ENCODE data around the gene SPRED3.
"Not testable (repeated sequence)": the region's sequence is repeated elsewhere in the genome, so short reads cannot be mapped to it uniquely, and the experiment has no call there.

Gene SPRED3

DNA sequence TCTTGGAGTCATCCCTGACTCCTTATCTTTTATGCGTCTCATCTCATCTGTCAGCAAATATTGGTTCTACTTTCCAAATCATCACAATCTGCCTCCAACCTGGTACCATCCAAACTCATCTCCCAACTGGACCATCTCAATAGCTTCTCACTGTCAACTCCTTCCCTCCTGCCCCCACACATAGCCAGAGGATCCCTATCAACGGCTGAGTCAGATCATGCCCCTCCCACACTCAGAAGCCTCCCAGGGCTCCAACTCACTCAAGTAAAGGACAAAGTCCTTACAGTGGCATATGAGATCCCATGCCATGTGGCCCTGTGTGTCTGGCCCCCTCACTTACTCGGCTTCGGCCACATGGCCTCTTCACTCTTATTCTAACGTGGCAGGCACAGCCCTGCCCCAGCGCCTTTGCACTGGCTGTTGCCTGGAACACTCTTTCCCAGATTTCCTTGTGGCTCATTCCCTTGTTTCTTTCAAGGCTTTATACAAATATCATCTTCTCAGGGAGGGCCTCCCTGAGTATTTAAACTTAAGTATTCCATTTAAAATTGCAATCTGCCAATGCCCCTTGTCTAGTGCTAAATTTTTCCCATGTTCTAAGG is 4.3 kb downstream of the SPRED3 start:
- no peak for DNase-seq

DNA sequence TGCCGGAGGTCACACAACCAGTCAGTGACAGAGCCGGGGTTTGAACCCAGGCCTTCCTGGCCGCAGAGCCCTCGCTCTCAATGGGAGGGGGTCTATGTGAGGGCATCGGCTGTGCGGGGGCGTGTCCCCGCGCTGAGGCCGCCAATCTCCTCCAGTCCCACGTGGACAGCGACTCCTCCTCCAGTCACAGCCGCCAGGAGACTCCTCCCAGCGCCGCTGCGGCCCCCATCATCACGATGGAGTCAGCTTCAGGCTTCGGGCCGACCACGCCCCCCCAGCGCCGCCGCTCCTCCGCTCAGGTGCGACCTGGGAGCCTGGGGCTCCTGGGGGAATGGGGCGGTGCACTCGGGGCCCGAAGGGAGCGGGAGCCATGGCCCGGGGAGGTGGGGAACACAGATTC is 6.0 kb downstream of the SPRED3 start:
- DNase-seq, result no peak

DNA sequence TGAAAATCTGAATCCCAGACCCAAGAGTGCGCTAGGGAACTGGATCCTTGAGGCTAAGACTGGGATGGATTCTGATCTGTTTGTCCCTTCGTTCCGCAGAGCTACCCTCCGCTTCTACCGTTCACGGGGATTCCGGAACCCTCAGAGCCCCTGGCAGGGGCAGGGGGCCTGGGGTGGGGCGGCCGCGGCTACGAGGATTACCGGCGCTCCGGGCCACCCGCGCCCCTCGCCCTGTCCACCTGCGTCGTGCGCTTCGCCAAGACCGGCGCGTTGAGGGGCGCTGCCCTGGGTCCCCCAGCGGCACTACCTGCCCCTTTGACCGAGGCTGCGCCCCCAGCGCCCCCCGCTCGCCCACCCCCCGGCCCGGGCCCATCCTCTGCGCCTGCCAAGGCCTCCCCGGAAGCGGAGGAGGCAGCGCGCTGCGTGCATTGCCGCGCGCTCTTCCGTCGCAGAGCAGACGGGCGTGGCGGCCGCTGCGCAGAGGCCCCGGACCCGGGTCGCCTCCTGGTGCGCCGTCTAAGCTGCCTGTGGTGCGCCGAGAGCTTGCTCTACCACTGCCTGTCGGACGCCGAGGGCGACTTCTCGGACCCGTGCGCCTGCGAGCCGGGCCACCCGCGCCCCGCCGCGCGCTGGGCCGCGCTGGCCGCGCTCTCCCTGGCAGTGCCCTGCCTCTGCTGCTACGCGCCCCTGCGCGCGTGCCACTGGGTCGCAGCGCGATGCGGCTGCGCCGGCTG is 7.1 kb downstream of the SPRED3 start:
- DNase-seq, result no peak

DNA sequence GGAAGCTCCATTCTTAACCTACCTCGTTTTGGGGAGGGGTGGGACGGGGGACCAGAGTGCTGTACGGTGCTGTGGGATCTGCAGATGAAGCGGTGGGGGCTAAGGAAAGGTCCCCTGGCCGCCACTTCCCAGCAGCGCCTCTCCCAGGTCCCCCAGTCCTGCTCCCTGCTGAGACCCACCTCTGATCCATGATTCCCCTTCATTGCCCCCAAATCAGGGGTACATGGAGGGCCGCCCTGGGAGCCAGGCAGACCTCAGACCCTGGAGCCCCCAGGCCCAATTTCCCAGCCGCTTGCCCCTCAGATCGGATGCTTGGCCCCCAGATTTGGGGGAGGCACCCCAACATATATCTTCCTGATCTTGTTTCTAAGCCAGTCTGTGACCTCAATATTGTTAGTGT is 10.6 kb downstream of the SPRED3 start:
- DNase-seq, result no peak

DNA sequence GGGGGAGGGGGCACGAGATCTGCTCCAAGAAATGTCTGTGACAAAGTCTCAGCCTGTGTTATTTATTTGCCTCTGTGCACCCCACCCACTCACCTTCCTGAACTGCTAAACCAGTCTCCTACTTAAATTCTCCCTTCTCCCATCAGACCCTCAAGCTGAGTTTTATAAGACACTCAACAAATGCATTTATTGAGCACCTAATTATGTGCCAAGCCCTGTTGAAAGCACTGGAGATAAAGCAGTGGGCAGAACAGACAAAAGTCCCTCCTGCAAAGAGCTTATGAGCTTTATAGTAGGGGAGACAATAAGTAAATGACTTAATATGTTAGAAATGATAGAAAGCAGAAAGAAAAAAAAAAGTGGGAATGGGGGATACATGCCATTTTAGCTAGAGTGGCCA is 11.0 kb downstream of the SPRED3 start:
- DNase-seq, result no peak

- no peak for DNase-seq
These were observed 11.9 kb downstream of the SPRED3 start for GRCh38 chr19:38400361-38400760.

DNA sequence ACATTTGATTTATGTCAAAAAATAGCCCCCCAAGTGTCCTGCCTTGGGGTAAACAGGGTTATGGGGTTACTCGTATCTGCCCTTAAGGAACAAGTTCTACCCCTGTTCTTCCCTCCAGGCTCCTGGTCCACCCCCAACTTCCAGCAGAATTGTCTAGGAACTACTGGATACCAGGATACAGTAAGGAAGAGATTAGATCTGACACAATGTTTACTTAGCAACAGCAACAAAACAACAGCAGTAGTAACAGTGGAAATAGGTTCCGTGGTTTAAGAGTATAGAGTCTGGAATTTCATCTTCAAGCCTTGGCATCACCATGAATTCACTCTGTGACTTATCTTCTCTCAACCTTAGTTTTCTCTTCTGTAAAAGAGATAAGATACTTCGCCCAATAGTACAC is 12.7 kb downstream of the SPRED3 start:
- DNase-seq, result no peak

DNA sequence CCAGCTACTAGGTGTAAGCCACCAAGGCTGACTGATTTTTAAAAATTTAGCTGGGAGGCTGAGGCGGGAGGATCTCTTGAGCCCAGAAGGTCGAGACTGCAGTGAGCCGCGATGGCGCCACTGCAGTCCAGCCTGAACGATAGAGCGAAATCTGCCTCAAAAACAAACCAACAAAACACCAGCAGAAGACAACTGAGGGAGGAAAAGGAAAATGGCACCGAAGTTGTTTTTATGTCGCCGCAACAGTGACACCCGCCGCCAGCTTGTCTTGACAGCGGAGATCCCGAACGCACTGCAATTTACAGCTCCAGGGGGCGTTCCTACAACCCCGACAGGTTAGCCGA is 14.1 kb downstream of the SPRED3 start:
- no peak for DNase-seq

GRCh38 chr19:38402967-38403674 is 14.6 kb downstream of the SPRED3 start, which contains the start of gene FAM98C:
TSS of gene FAM98C (plus strand) at chr19:38403093. CDS start at chr19:38403154, 61 bp downstream.
- DNase-seq, result peak; percentile 95

GRCh38 chr19:38404858-38405257 is 16.4 kb downstream of the SPRED3 start:
- no peak for DNase-seq

GRCh38 chr19:38405276-38405675 is 16.8 kb downstream of the SPRED3 start:
- DNase-seq, result no peak

DNA sequence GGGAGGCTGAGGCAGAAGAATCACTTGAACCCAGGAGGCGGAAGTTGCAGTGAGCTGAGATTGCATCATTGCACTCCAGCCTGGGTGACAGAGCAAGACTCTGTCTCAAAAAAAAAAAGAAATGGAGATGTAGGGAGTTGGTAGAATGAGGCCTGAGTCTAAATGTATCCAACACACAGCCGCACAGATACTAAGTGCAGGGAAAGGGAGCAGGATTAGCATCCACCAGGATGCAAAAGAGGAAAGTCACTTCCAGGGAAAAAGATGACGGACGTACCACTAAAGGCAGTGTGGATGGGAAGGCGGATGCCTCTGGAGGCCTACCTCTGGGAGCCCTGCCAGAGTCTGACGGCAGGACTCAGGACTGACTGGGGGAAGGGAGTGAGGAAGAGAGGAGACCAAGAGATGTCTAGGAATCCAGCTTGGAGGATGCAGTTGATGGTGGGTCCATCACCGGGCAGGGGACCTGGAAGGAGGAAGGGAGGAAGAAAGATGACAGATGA is 21.2 kb downstream of the SPRED3 start:
- DNase-seq, result no peak

GRCh38 chr19:38410407-38410806 is 21.9 kb downstream of the SPRED3 start:
- not testable (repeated sequence) for DNase-seq

DNA sequence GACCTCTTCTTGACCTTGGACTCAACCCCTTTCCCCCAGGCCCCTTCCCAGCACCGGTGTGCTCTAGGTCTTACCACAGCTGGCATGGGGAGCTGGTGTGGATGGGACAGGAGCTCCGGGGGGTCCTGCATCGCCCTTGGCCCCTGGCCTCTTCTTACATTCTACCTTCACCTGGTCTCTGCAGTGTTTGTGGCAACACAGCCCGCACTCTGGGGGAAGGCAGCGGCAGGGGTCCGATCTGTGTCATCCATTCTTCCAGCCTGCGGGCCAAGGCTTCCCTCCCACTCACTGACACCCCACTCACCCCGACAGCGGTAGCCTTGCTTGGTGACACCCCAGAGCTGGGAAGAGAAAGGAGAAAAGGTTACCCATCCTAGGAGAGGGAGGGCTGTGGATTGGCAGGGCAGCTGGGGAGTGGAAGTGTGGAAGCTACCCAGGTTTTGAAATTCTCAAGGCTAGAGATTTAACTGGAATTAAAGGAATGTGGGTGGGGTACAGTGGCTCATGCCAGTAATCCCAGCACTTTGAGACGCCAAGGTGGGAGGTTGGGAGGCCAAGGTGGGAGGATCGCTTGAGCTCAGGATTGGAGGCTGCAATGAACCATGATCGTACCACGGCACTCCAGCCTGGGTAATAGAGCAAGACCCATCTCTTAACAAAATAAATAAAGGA is 22.7 kb downstream of the SPRED3 start:
- DNase-seq, result no peak

DNA sequence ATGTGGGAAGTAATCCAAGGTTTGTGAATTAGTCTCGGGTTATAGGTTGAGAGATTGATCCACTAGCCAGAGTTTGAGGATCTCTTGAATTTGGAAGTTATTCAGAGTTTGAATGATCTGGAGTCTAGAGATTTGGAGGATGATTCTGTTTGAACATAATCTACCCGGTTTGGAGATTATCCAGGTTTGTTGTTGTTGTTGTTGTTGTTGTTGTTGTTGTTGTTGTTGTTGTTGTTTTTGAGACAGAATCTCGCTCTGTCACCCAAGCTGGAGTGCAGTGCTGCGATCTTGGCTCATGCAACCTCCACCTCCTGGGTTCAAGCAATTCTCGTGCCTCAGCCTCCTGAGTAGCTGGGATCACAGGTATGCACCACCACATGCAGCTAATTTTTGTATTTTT is 23.4 kb downstream of the SPRED3 start:
- not testable (repeated sequence) for DNase-seq

GRCh38 chr19:38412491-38412890 is 24.0 kb downstream of the SPRED3 start:
- no peak for DNase-seq

DNA sequence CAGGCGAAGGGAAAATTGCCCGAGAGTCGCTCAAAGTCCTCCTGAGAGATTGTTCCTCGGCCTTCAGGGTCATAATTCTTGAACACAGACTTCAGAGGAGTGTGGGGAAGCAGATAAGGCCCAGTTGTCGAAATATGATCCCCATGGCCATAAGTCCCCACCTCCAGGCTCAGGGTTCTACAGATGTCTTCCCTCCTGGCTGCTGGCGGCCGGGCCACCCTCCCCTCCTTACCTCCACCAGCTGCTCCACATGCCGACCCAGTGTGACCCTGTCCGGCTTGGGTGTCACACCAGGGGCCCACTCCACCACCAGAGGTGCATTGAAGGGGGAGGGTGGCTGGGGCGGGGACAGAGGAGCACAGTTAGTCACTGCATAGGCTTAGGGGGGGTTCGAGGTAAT is 24.5 kb downstream of the SPRED3 start:
- DNase-seq, result no peak

DNA sequence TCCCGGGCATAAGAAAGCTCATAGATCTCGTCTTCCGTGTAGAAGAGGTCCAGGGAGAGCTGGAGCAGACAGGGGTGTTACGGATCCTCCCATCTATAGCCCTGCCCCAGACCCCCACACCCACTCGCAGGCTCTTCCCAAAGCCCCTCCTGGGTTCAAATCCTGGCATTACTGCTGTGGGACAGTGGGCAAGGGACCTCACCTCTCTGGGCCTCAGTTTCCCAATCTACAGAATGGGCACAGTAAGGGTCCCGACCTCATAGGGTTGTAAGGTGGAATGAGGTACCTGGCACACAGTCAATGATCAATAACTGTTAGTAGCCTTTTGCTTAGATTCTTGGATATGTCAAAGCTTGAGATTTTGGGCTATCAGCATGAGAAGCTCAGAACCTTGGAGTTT is 24.9 kb downstream of the SPRED3 start:
- no peak for DNase-seq

- DNase-seq, result no peak
These were observed 28.6 kb downstream of the SPRED3 start for GRCh38 chr19:38417146-38417543.

- no peak for DNase-seq
These were observed 29.3 kb downstream of the SPRED3 start for GRCh38 chr19:38417544-38418506.

DNA sequence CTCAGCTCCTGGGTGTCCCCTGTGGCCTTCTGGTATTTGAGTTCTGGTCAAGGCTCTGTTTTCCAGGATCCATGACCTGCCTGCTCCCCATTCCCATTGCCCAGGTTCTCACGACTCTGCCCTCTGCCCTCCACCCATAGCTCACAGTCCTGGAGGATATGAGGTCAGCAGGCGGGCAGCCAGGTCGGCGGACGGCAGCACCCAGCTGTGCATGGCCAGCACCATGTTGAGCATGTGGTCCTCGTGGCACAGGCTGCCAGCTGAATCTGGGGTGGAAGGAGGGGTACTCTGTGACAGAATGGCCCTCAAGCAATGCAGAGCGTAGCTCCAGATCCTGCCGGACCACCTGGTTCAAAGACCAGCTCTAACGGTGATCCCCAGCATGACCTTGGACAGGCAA is 32.4 kb downstream of the SPRED3 start:
- DNase-seq, result no peak

- no peak for DNase-seq
These were observed 33.4 kb downstream of the SPRED3 start for GRCh38 chr19:38421856-38422255.

Measured in NCI-H446 treated with DMSO at 0.1 percent for 48 hours (cell line).